CD4-positive, alpha-beta T cell treated with Interferon gamma for 1 hour (primary cell): ENCODE data around the gene WNK4.

Source experiments
- DNase-seq: peaks from one replicate; pipeline ENCODE4 v3.0.0-alpha.2; 2020

Gene WNK4

DNA sequence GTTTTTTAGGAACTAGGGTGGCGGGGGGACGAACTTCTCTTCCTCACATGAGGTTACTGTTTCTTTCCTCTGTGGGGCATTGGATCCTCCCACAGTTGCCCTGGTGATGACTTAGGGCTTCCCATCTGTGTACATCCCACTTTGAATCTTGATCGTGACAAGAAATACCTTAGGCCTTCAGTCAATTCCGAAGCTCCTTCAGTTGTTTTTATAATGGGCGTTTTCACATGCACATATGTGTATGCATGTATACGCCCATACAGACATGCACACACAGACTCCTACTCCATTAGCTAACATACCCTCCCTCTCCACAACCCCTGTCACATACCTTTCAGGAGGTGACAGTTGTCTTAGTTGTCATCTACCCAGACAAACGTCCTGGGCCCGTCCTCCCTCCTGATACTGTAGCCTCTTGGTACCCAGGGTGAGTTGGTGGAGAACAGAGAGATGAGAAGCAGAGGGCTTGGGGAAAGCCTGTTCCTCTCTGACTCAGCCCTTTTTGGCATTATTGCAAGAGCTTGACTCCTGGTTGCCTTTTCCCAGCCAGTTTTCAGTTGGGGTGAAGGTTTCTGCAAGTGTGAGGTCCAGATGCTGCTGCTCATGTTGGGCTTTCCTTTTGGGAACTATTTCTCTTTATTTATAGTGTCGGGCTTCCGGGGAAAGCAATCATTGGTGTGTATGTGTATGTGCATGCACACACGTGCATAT, 61.7 kb downstream of the WNK4 start:
- no peak for DNase-seq

GRCh38 chr17:42843358-42843934, 63.0 kb downstream of the WNK4 start:
- no peak for DNase-seq

GRCh38 chr17:42844271-42844670, 63.9 kb downstream of the WNK4 start, which contains the start of gene AOC2:
Gene AOC2 (plus strand): TSS chr17:42844580. CDS start chr17:42844627, 47 bp downstream.
- DNase-seq, result no peak

DNA sequence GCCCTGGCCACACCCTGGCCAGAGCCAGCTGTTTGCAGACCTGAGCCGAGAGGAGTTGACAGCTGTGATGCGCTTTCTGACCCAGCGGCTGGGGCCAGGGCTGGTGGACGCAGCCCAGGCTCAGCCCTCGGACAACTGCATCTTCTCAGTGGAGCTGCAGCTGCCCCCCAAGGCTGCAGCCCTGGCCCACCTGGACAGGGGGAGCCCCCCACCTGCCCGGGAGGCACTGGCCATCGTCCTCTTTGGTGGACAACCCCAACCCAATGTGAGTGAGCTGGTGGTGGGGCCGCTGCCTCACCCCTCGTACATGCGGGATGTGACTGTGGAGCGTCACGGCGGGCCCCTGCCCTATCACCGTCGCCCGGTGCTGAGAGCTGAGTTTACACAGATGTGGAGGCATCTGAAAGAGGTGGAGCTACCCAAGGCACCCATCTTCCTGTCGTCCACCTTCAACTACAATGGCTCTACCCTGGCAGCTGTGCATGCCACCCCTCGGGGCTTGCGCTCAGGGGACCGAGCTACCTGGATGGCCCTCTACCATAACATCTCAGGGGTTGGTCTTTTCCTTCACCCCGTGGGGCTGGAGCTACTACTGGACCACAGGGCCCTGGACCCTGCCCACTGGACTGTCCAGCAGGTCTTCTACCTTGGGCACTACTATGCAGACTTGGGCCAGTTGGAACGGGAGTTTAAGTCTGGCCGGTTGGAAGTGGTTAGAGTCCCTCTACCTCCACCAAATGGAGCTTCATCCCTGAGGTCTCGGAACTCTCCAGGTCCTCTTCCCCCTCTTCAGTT, 64.5 kb downstream of the WNK4 start:
- no peak for DNase-seq

DNA sequence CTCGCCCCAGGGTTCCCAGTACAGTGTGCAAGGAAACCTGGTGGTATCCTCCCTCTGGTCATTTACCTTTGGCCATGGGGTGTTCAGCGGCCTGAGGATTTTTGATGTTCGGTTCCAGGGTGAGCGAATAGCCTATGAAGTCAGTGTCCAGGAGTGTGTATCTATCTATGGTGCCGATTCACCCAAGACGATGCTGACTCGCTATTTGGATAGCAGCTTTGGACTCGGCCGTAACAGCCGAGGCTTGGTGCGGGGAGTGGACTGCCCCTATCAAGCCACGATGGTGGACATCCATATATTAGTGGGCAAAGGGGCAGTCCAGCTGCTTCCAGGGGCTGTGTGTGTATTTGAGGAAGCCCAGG, 65.1 kb downstream of the WNK4 start:
- DNase-seq, result no peak

GRCh38 chr17:42845918-42846593, 65.6 kb downstream of the WNK4 start:
- no peak for DNase-seq
